Heart right ventricle (tissue), 16 donors: ENCODE measurements around the gene TCF12. TPM values are rescaled to one million over a fixed set of nuclear protein-coding genes. Genes with fewer than 3 reads are reported as not detected.

Experiments used
- ATAC-seq, 8 donors: fragments of 200-7000 bp; cut with Tn5 transposase; one replicate each; pipeline ENCODE4 v1.9.1; 2020; ENCODE audit warnings: mild to moderate bottlenecking in 8 of 8, moderate library complexity in 8 of 8, moderate number of reproducible peaks in 1 of 8
- DNase-seq, 2 donors: peaks; one replicate each; pipeline ENCODE4 v3.0.0-alpha.2; 2020
- H3K27ac ChIP-seq, 10 donors: fragments of 200-600 bp; sonication (generic) in 2 of 10; one replicate each; pipeline versions ENCODE4 v1.5.0 to v1.8.0; 2020 to 2022; ENCODE audit warnings: mild to moderate bottlenecking in 3 of 10
- H3K27me3 ChIP-seq, 7 donors: fragments of 200-600 bp; one replicate each; pipeline ENCODE4 v1.8.0; 2021 to 2022; ENCODE audit warnings: mild to moderate bottlenecking in 2 of 7
- H3K36me3 ChIP-seq, 9 donors: fragments of 200-600 bp; sonication (generic) in 1 of 9; one replicate each; pipeline versions ENCODE4 v1.5.0 to v1.8.0; 2020 to 2022; ENCODE audit warnings: mild to moderate bottlenecking in 2 of 9
- H3K4me1 ChIP-seq, 9 donors: fragments of 200-600 bp; sonication (generic) in 1 of 9; one replicate each; pipeline versions ENCODE4 v1.5.0 to v1.8.0; 2020 to 2022; ENCODE audit warnings: mild to moderate bottlenecking in 4 of 9
- H3K4me3 ChIP-seq, 10 donors: fragments of 200-600 bp; sonication (generic) in 2 of 10; one replicate each; pipeline versions ENCODE4 v1.5.0 to v1.8.0; 2020 to 2022; ENCODE audit warnings: mild to moderate bottlenecking in 7 of 10, moderate library complexity in 2 of 10
- H3K9me3 ChIP-seq, 11 donors: fragments of 200-600 bp in 10 of 11; sonication (generic) in 2 of 11; one replicate each; pipeline versions ENCODE4 v1.5.0 to v1.8.0; 2013 to 2022; ENCODE audit warnings: mild to moderate bottlenecking in 2 of 11, control low read depth in 1 of 11, moderate library complexity in 1 of 11
- WGBS, 2 donors: extraction: QIAGEN DNeasy Blood & Tissue Kit; methylation state at CpG; one replicate each; pipeline ENCODE4 v1.1.7; 2013; ENCODE audit warnings: inconsistent platforms in 1 of 2; 5-methylcytosine and 5-hydroxymethylcytosine counted together
- intact Hi-C, 10 donors: fragments of 100-400 bp; cut with DNase I; formaldehyde crosslinking; loops; one replicate each; pipeline versions ENCODE4 v1.11.1 to v1.14.2; 2022
- polyA plus RNA-seq, 2 donors: library from polyadenylated mRNA; stranded (reverse); fragments of 200-250 nt; gene quantifications; one replicate each; pipeline ENCODE4 v1.2.3, GENCODE V29; 2013
- total RNA-seq, 10 donors: library from RNA; stranded (reverse); fragmentation: NEBNext Ultra II Directional in 3 of 10; extraction: Animal tissue kit (Norgen Biotek cat#: 25700) in 3 of 10; gene quantifications; one replicate each; pipeline versions ENCODE4 v1.2.1 to v1.2.4, GENCODE V29; 2021 to 2023
- TF ChIP-seq, protein P1 (sequence below), 9 donors: fragments of 200-600 bp; sonication (generic) in 2 of 9; IDR thresholded peaks; one replicate each; pipeline versions ENCODE4 v1.5.0 to v1.8.0; 2021 to 2022; ENCODE audit warnings: antibody characterized with exemption in 9 of 9, mild to moderate bottlenecking in 5 of 9, moderate library complexity in 1 of 9
- donor health status: Arrhythmogenic right ventricular cardiomyopathy.
- donor health status: ischemic (EF 13 %, LVEDD 7.1; RV severe dilation, severe dysfunction).
- donor health status: healthy with polysubstance abuse.
- donor health status: DM: no; HTN: yes; CAD: no.
- donor health status: DM: no; HTN: no; CAD: no.
- donor health status: ischemic (EF 25% LVEDD 6.9; RV normal size, moderate dysfunction).
- donor health status: ischemic (EF 25% LVEDD 5.7; RV mildly dilated, moderate dysfunction).
- donor health status: healthy.
- donor health status: DM: yes; HTN: yes; CAD: no.
- donor health status: Ischemic cardiomyopathy.
- donor health status: ischemic (EF 35%, LVEDD 5.7; RV mildly dilated, moderate dysfunction).
- donor health status: nonischemic (EF 11% LVEDD 7.7; RV severe dilation, severe dysfunction).
- donor health status: DM: yes; HTN: yes; CAD: no.
- donor health status: PGD.
- donor health status: ischemic (EF 29% LVEDD 5.4; RV normal size, mild dysfunction).
- donor health status: nonischemic (EF 23%, LVEDD 6.1; RV moderate dilation, normal function).

TCF12 gene
- total and polyA plus RNA-seq, 12 donors, result 8.7 to 55.7 (median 38.4) TPM

DNA sequence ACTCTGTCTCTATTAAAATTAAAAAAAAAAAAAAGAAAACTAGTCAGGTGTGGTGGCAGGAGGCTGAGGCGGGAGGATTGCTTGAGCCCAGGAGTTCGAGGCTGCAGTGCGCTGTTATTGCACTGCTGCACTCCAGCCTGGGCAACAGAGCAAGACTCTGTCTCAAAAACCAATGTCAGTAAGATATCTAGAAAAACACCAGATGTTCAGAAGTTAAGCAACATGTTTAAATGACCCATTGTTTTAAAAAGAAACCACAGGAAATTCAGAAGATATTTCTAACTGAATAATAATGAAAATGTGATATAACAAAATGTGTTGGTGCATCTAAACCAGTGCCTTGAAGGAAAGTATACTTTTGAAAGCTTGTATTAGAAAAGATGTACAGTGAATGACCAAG lies 254.5 kb downstream of the TCF12 start:
- ATAC-seq, result no peak

DNA sequence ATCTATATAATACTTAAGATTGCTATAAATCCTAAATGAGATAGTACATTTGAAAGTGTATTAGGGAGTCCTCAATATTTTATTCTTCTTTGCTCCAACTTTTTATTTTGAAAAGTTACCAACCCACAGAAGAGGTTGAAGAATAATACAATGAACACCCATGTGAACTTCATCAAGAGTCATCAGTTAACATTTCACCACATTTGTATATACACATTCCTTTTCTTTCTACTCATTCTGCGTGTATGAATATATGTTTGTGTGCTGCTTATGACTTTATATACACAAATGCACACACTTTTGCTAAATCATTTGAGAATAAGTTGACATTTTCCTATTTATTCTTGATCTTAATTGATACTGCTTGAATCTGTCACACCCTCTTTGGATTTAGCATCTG lies 264.6 kb downstream of the TCF12 start:
- DNase-seq (no peak), ATAC-seq (no peak)
- H3K27ac ChIP-seq, result peak overlapping the region in 2 of 10 donors; percentile 4 to 54
- H3K27me3 ChIP-seq, result no peaks in the 10 kb centered on the region
- intact Hi-C loops, result no loop called here
- 84 to 95% methylated on average over 1 of the region's 1 CpG for WGBS, 2 donors
- TF ChIP-seq, protein P1, sequence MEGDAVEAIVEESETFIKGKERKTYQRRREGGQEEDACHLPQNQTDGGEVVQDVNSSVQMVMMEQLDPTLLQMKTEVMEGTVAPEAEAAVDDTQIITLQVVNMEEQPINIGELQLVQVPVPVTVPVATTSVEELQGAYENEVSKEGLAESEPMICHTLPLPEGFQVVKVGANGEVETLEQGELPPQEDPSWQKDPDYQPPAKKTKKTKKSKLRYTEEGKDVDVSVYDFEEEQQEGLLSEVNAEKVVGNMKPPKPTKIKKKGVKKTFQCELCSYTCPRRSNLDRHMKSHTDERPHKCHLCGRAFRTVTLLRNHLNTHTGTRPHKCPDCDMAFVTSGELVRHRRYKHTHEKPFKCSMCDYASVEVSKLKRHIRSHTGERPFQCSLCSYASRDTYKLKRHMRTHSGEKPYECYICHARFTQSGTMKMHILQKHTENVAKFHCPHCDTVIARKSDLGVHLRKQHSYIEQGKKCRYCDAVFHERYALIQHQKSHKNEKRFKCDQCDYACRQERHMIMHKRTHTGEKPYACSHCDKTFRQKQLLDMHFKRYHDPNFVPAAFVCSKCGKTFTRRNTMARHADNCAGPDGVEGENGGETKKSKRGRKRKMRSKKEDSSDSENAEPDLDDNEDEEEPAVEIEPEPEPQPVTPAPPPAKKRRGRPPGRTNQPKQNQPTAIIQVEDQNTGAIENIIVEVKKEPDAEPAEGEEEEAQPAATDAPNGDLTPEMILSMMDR (IDR thresholded peaks at IDR 0.05), result no peak
- peaks cover 2 to 20% (median 14%) of the 10 kb centered on the region in 9 donors for H3K4me1 ChIP-seq
- H3K36me3 ChIP-seq, result peaks cover 0 to 9% (median 0%) of the 10 kb centered on the region in 9 donors
- no peaks in the 10 kb centered on the region for H3K9me3 ChIP-seq
- H3K4me3 ChIP-seq, result no peak overlapping the region

More for the DNA sequence above, 254.5 kb downstream of the TCF12 start:
- Histone ChIP-seq H3K27me3 (no peaks in the 10 kb centered on the region), H3K4me3 (no peak overlapping the region), H3K36me3 (peaks cover 0 to 27% (median 0%) of the 10 kb centered on the region in 9 donors), H3K9me3 (no peaks in the 10 kb centered on the region), H3K4me1 (peaks cover 0 to 14% (median 0%) of the 10 kb centered on the region in 9 donors), H3K27ac (no peak overlapping the region)
- intact Hi-C loops, result no loop called here
- 91% methylated on average over 3 of the region's 3 CpGs for WGBS, 2 donors
- TF ChIP-seq, protein P1 (IDR thresholded peaks at IDR 0.05), result no peak
- no peak for DNase-seq

DNA sequence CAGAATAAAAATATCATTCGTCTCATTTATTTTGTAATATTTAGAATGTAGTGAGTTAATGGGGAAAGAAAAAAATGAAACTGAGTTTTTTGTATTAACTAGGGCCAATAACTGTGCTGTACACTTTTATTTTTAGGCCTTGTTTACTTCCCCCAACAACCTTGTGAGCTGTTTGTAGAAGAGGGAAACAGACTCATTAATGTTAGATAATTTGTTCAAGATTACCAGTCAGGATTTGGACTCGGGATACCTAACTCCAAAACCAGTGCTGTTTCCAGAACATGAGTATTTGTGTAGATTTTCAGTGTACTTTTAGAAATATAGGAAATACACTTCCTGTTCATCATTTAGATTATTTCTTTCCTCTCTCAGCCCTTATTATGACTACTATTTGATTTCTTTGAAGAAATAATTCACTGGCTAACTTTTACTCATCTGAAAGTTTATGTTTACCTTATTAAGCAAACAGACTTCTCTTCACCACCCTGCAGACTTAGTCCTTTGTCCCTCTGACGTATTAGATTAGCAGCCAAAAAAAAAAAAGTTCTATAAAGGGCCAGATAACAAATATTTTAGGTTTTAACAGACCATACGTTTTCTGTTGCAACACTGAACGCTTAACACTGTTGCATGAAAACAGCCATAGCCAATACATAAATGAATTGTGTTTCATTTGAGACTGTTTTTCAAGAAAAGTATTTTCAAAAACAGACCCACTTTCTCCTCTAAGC lies 265.3 kb downstream of the TCF12 start:
- H3K27ac ChIP-seq, result peak overlapping the region in 3 of 10 donors; percentile 4 to 54 (median 32)
- no peak for ATAC-seq

DNA sequence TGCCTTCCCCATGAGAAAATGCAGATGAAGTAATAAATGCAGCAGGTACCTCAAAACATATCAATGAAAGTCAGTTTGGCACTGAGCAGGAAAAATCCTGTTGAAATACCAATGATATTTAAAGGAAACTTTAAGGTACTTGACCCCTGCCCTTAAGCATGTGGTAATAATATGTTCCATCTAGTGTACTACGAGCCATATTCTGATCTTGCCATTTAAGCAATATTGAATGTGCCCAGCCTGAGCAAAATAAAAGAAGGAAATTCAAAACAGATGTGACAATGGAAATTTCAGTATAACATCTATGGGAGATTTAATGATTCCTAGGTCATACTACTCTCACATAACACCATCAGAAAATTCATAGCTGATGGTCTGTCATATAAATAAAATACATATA lies 266.1 kb downstream of the TCF12 start:
- intact Hi-C loops, result no loop called here
- Histone ChIP-seq H3K4me3 (no peak overlapping the region), H3K4me1 (peaks cover 2 to 20% (median 14%) of the 10 kb centered on the region in 9 donors), H3K9me3 (no peaks in the 10 kb centered on the region), H3K27me3 (no peaks in the 10 kb centered on the region), H3K27ac (no peak overlapping the region), H3K36me3 (peaks cover 0 to 9% (median 0%) of the 10 kb centered on the region in 9 donors)
- no peak for DNase-seq
- no peak for ATAC-seq
- TF ChIP-seq, protein P1 (IDR thresholded peaks at IDR 0.05), result no peak
- 90 to 97% methylated on average over 1 of the region's 1 CpG for WGBS, 2 donors

More for the DNA sequence above, 265.3 kb downstream of the TCF12 start:
- Histone ChIP-seq H3K4me1 (peaks cover 2 to 20% (median 14%) of the 10 kb centered on the region in 9 donors), H3K27me3 (no peaks in the 10 kb centered on the region), H3K36me3 (peaks cover 0 to 9% (median 0%) of the 10 kb centered on the region in 9 donors), H3K4me3 (no peak overlapping the region), H3K9me3 (no peaks in the 10 kb centered on the region)
- WGBS, 2 donors, result 45 to 47% methylated on average over 5 of the region's 5 CpGs
- TF ChIP-seq, protein P1 (IDR thresholded peaks at IDR 0.05), result no peak
- intact Hi-C loops, result no loop called here
- no peak for DNase-seq
